ENCODE data around the gene TCP11X2.
"Not testable (repeated sequence)": the region's sequence is repeated elsewhere in the genome, so short reads cannot be mapped to it uniquely, and the experiment has no call there.

Gene TCP11X2

DNA sequence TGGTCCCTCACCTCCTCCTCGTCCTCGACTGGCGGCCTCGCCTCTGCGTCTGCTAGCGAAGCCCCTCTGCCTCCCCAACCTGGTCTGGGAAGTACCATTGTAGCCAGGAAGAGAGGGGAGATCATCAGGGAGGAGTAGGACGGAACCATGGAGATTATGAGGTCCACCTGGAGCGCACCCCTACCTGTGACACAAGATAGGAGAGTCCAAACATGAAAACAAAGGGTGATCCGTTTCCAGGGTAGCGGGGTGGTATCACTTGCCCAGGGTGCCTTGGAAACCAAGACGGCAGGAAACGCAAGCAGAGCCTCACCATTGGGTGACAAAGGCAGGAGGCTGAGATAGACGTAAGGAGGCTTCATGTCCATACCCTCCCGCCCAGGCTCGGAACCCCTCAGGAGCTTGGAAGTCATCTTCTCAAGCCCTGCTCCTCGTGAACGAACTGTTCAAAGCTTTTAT is at the start of gene TCP11X2:
Gene TCP11X2, minus strand, starts transcription at position 51 of the 459 bp plus-strand sequence.
- not testable (repeated sequence) for FAIRE-seq

DNA sequence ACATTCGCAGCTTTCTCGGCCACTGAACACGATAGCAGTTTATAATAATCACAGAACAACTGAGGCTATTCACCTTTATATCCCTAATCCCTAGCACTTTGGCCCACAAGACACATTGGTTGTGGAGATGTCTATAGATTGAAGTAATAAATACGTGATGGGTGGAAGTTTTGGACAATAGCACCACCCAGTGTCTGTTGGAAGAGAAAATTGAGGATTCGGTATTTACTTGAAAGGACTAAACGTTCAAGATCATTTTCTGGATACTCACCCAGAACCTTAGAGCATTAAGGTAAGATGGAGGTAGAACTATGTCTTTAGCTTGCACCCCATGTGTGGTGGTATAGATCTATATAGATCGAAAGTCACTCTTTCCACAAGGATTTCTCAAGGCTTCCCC is 45.7 kb upstream of the TCP11X2 start:
- FAIRE-seq: peak; percentile 59

DNA sequence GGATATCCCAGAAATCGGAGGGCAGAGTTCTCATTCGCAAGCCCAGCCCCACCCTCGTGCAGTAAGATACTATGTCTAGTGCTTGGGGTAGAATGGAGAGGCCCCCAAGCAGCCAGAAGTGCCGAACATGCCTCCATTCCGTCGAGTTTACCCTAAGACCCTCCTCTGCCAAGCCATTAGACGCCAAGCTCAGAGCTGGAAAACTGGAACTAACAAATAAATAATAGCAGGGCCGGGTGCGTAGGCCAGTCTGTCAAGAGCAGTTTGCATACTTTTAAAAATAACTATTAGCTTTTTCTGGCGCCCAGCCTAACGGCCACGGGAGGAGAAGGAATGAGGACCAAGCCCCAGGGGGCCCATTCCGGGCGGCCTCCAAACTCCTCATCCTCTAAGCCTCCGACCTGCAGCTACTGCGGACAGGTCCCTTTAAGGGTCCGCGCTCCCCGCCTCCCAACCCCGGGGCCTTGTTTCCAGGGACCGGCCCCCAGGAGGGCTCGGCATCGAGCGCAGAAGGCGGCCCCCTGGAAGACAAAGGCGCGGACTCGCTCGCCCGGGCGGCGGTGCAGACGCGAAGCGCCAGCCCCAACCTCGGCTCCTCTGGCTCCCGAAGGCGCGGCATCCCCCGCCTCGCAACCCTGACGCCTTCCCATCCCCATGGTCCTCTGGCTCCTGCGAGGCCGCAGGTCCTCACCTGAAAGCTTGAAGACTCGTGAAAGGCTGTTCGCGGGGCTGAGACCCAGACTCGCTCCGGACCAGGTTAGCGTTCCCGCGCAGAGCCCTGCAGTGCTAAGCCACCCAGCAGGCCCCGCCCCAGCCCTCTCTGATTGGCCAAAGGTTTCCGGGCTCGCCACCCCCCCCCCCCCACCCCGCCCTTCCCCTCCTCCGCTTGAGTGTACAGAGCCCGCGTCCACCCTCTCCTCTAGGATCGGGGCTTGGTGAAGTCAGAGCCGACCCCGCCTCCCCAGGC is 44.6 kb upstream of the TCP11X2 start, which contains the start of gene TMSB15A:
Gene TMSB15A, minus strand, starts transcription at position 765 of the 967 bp plus-strand sequence.
- no peak for FAIRE-seq

DNA sequence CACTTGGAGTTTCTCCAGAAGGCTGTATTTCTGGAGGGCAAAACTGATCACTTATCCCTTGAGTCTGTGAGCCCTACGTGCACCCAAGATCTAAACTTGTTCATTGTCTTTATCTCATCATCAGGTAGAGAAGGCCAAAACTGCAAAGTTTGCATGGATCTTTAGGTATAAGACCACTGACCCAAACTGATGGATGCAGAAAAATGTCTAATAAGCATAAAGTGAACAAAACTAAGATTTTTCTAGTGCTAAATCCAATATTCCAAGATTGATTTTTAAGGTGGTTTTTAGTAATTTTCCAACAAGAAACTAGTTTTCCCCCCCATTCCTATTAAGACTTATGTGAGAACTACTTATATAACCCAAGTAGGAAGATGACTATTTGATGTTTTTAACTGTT is 42.9 kb upstream of the TCP11X2 start:
- no peak for FAIRE-seq

DNA sequence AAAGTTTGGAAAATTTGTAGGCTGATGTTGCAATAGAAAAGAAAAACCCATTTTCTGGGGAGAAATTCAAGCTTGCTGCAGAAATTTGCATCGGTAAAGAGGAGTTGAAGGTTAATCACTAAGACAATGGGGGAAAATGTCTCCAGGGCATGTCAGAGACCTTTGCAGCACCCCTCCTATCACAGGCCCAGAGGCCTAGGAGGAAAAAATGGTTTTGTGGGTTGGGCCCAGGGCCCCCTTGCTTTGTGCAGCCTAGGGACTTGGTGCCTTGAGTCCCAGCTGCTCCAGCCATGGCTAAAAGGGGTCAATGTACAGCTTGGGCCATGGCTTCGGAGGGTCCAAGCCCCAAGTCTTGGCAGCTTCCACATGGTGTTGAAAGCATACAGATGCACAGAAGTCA is 27.1 kb upstream of the TCP11X2 start:
- FAIRE-seq: no peak

DNA sequence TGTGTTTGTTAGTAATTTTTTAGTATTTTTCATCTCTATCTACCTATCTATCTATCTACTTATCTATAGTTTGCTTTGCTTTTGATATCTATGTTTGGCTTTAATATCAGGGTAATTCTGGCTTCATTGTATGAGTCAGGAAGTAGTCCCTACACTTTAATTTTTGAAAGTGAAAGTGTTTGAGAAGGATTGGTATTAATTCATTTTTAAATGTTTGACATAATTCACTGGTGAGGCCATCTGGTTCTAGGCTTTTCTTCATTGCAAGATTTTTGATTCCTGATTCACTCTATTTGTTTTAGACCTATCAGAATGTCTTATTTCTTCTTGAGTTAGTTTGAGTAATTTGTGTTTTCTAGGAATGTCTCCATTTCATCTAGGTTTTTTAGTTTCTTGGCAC is 20.2 kb upstream of the TCP11X2 start:
- FAIRE-seq: no peak

DNA sequence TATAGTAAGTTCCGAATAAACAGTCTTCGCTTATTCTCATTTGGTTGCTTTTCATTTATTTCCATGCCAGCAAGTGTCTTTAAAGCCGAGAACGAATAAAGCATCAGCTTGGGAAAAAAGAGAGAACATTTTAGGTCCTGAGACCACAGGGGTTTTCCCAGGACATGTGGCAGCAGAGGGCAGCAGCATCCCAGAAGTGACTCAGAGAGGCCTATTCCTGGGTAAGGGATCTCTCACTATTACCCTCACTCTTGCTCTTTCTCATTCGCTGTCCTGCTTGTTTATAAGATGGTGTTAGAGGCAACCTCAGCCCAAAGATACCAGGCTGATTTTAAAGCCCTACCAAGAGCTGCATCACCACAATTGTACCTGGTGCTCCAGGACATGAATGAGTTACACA is 7.2 kb upstream of the TCP11X2 start:
- FAIRE-seq: peak; percentile 92

DNA sequence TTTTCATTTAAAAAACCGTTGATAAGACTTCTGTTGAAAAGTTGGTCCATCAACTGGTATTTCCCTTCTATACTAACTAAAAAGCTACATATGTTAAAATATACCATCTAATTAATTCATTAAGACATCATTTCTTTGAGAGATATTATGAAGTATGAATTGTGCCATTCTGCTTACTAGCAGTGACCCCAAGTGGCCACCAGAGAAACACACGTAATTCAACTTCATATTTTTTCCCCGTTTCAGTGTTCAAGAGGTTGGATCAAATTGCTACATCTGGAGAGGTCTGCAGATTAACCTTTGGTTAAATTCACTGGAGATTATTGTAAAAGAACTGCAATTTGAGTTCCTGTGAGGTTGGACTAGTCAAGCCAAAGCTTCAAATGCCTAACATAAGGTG is 1.4 kb downstream of the TCP11X2 start:
- FAIRE-seq: peak; percentile 98

DNA sequence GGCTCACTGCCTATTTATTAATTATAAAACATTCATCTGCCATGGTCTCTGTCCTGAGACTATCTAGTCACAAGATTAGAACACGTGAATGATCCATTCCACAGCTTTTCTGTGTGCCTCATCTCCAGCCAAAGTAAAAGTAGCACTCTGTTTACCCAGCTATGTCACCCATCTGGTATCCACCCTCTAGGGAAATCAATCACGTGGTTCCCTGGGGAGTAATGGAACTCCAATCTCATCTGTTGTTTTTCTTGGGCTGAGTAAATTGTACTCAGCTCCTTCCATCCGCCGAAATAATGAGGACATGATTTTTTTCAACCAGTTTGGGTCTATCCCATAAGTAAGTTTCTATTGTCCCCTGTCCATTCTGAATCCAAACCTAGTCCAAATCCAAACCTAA is 13.0 kb downstream of the TCP11X2 start:
- FAIRE-seq: not testable (repeated sequence)

DNA sequence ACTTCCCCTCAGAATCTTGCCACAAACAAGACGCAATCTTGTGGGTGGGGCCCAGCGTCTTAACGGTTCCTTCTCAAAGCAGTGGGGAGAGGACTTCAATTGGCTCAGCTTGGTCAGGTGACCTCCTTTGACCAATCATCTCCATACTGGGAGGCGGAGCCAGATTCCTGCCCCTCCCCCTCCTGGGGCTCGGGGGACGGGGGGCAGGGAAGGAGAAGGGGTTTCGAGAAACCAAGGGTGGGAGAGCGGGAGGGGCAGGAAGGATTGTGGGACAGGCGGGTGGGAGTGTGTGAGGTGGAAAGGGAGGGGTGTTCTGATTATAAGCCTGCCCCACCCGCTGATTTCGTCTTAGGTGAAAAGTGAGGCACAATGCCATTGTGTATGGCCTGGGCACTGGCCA is 31.7 kb downstream of the TCP11X2 start, which contains the start of gene NXF2B:
Gene NXF2B, minus strand, starts transcription at position 101 of the 400 bp plus-strand sequence. CDS start 59,972 bp downstream, outside the sequence.
- FAIRE-seq: not testable (repeated sequence)

DNA sequence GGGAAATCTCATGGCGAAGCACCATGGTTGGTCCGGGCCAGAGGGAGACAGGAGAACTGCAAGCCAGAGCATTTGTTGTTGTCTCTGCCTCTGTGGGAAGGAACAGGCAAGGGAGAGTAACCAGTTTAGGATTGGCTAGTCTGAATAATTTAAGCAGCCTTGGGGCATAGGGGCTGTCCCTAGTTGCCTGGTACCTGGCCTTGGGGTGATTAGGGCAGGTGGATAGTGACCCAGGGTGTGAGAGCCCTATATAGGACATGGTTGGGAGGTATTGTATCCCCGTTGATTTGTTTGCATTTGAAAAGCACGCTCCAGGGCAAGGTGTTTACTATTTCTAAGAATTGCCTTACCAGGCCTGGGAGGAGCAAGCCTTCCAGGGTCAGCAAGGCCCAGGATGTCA is 57.1 kb downstream of the TCP11X2 start:
- FAIRE-seq: not testable (repeated sequence)

All from A204.1 (cell line).